ENCODE data around the gene HOXD13.

- TF ChIP-seq CTCF (IDR thresholded peaks at IDR 0.05; ENCODE audit: insufficient read depth, low read length, poor library complexity, severe bottlenecking) (no peak), EZH2phosphoT487 (conservative IDR thresholded peaks at IDR 0.05; ENCODE audit: low read length) (no peak)
Observed at GRCh38 chr2:176072951-176073904, 19.3 kb upstream of the HOXD13 start.
